ENCODE results near the gene TCTA. TPM values are rescaled to one million over a fixed set of nuclear protein-coding genes. Genes with fewer than 3 reads are reported as not detected.

TCTA gene, protein sequence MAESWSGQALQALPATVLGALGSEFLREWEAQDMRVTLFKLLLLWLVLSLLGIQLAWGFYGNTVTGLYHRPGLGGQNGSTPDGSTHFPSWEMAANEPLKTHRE
- 18.8 and 21.3 TPM in 2 replicates for total RNA-seq (ENCODE audit: low replicate concordance)

GRCh38 chr3:49411968-49412631 lies at the start of gene TCTA, which contains the start of gene RHOA:
TSS of gene TCTA (plus strand) at chr3:49412423. CDS start at chr3:49412427, 4 bp downstream.
TSS of gene RHOA (minus strand) at chr3:49411976. CDS start at chr3:49375589, 36,387 bp downstream.

DNA sequence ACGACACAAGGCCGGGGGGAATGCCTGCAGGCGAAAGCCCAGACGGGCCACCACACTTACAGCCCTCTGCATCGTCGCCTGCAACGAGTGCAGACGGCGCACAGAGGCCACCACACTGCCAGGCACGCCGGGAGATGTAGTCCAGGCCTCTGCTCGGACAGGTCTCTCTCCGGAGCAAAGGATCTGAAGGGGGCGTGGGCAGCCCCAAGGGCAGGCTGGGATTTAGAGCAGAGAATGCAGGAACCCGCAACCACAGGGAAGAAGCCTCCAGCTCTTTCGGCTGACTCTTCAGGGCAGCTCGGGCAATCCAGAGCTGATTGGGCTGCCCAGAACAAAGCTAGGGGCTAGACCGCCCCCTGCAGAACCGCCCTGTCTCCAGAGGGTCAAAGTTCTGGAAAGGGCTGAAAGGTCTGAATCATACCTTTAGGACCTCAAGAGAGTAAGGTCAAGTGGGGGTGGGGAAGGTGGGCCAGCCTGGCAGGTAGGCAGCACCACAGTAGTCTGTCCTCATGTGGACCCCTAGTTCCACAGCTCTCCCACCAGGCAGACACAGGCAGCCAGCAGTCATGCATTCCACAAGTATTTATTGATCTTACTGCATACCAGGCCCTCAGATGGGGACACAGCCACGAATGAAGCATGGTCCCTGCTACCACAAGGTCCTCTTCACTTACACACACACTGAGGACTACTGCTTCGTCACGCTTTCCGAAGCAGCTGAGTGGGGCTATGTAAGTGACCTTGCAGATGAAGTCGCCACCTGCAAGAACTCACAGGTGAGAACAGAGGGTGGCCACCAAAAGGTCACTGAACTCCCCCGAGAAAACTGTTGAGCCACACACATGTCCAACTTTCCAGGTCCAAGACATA lies 10.4 kb downstream of the TCTA start, which contains the start of gene AMT:
Gene AMT (minus strand): TSS at position 95 of the 870 bp plus-strand sequence. CDS start 23 bp downstream, at position 72.

Other genes with a start within 250 kb of the TCTA start
- gene CCDC71, start 246.1 kb upstream of the TCTA start, total RNA-seq (ENCODE audit: low replicate concordance), result 13.8 and 19.6 TPM in 2 replicates
- 24.7 and 26.5 TPM in 2 replicates for gene KLHDC8B, start 240.8 kb upstream of the TCTA start, total RNA-seq (ENCODE audit: low replicate concordance)
- gene C3orf62, start 135.2 kb upstream of the TCTA start, total RNA-seq (ENCODE audit: low replicate concordance), result 0.59 and 0.90 TPM in 2 replicates
- 23.2 and 28.2 TPM in 2 replicates for gene USP4, start 72.4 kb upstream of the TCTA start, total RNA-seq (ENCODE audit: low replicate concordance)
- 401 and 519 TPM in 2 replicates for gene GPX1, start 54.1 kb upstream of the TCTA start, total RNA-seq (ENCODE audit: low replicate concordance)
- 402 and 587 TPM in 2 replicates for gene RHOA, start 447 bp upstream of the TCTA start, total RNA-seq (ENCODE audit: low replicate concordance)
- gene AMT, start 10.1 kb downstream of the TCTA start, total RNA-seq (ENCODE audit: low replicate concordance), result 0.60 and 2.0 TPM in 2 replicates
- gene NICN1, start 16.9 kb downstream of the TCTA start, total RNA-seq (ENCODE audit: low replicate concordance), result 8.8 and 9.4 TPM in 2 replicates
- gene DAG1, start 57.8 kb downstream of the TCTA start, total RNA-seq (ENCODE audit: low replicate concordance), result 19.3 and 38.8 TPM in 2 replicates
- under 0.01 and 0.08 TPM in 2 replicates for gene BSN, start 142.1 kb downstream of the TCTA start, total RNA-seq (ENCODE audit: low replicate concordance)